HG03558 (cell line): ENCODE data around the gene LMNA.
"Not testable (repeated sequence)": the region's sequence is repeated elsewhere in the genome, so short reads cannot be mapped to it uniquely, and the experiment has no call there.

Source experiments
- ATAC-seq: cut with Tn5 transposase; IDR thresholded peaks from one replicate; pipeline ENCODE4 v1.9.1; 2021; ENCODE audit warnings: moderate number of reproducible peaks; ENCODE audit not compliant: unreplicated experiment; ENCODE audit errors: extremely low read depth

The LMNA gene

GRCh38 chr1:156155756-156156510, 41.4 kb downstream of the LMNA start:
- ATAC-seq: no peak

- ATAC-seq: no peak
Observed at GRCh38 chr1:156157506-156157905, 43.0 kb downstream of the LMNA start.

- ATAC-seq: no peak
Observed at GRCh38 chr1:156157966-156158365, 43.5 kb downstream of the LMNA start.

- no peak for ATAC-seq
Observed at GRCh38 chr1:156160000-156160742, 45.7 kb downstream of the LMNA start.

- ATAC-seq: no peak
Observed at GRCh38 chr1:156160743-156161171, 46.2 kb downstream of the LMNA start.

- ATAC-seq: no peak
Observed at GRCh38 chr1:156162430-156163037, 48.0 kb downstream of the LMNA start.

- no peak for ATAC-seq
Observed at GRCh38 chr1:156163712-156164111, 49.2 kb downstream of the LMNA start.

GRCh38 chr1:156164125-156164831, 49.8 kb downstream of the LMNA start:
- no peak for ATAC-seq

- no peak for ATAC-seq
Observed at GRCh38 chr1:156165083-156165482, 50.6 kb downstream of the LMNA start.

GRCh38 chr1:156167536-156167935, 53.0 kb downstream of the LMNA start:
- ATAC-seq: no peak

GRCh38 chr1:156172696-156173470, 58.4 kb downstream of the LMNA start:
- no peak for ATAC-seq

- ATAC-seq: no peak
Observed at GRCh38 chr1:156176610-156177210, 62.2 kb downstream of the LMNA start.

GRCh38 chr1:156177919-156178654, 63.6 kb downstream of the LMNA start:
- no peak for ATAC-seq

- no peak for ATAC-seq
Observed at GRCh38 chr1:156180471-156180870, 66.0 kb downstream of the LMNA start.

- not testable (repeated sequence) for ATAC-seq
Observed at GRCh38 chr1:156181391-156181924, 66.9 kb downstream of the LMNA start.

- ATAC-seq: not testable (repeated sequence)
Observed at GRCh38 chr1:156182010-156182779, 67.7 kb downstream of the LMNA start.

- ATAC-seq: not testable (repeated sequence)
Observed at GRCh38 chr1:156186347-156187177, 72.1 kb downstream of the LMNA start.
